Fibroblast of the aortic adventitia (primary cell): ENCODE measurements around the gene VWA8. TPM values are rescaled to one million over a fixed set of nuclear protein-coding genes. Genes with fewer than 3 reads are reported as not detected.

Experiments used
- DNase-seq: peaks from one replicate; pipeline ENCODE4 v3.0.0-alpha.2; 2010; ENCODE audit warnings: low read depth
- H3K4me3 ChIP-seq: 2 replicates; pipeline ENCODE4 v1.5.1; 2011; ENCODE audit warnings: low read depth, mild to moderate bottlenecking, control low read depth, low read length, moderate library complexity
- total RNA-seq: library from RNA; depleted of rRNA; stranded (reverse); fragments of >200 nt; gene quantifications from 2 replicates; pipeline ENCODE4 v1.2.3, GENCODE V29; 2012; ENCODE audit warnings: low replicate concordance
- TF ChIP-seq, protein P1 (sequence below): IDR thresholded peaks from 2 replicates; pipeline ENCODE4 v1.5.1; 2011; ENCODE audit warnings: mild to moderate bottlenecking, low read length, control low read depth, inconsistent platforms; ENCODE audit not compliant: insufficient read depth

VWA8 gene
- total RNA-seq, 1 donor = 27.2 TPM

- TF ChIP-seq, protein P1, sequence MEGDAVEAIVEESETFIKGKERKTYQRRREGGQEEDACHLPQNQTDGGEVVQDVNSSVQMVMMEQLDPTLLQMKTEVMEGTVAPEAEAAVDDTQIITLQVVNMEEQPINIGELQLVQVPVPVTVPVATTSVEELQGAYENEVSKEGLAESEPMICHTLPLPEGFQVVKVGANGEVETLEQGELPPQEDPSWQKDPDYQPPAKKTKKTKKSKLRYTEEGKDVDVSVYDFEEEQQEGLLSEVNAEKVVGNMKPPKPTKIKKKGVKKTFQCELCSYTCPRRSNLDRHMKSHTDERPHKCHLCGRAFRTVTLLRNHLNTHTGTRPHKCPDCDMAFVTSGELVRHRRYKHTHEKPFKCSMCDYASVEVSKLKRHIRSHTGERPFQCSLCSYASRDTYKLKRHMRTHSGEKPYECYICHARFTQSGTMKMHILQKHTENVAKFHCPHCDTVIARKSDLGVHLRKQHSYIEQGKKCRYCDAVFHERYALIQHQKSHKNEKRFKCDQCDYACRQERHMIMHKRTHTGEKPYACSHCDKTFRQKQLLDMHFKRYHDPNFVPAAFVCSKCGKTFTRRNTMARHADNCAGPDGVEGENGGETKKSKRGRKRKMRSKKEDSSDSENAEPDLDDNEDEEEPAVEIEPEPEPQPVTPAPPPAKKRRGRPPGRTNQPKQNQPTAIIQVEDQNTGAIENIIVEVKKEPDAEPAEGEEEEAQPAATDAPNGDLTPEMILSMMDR = no peak
- no peak overlapping the region for H3K4me3 ChIP-seq
- DNase-seq = no peak
These were observed 10.0 kb upstream of the VWA8 start for GRCh38 chr13:41970918-41971317.

- no peak overlapping the region for H3K4me3 ChIP-seq
- DNase-seq = no peak
- TF ChIP-seq, protein P1 = no peak
These were observed 9.1 kb upstream of the VWA8 start for GRCh38 chr13:41970022-41970421.

GRCh38 chr13:41969072-41969471, 8.2 kb upstream of the VWA8 start:
- no peak overlapping the region for H3K4me3 ChIP-seq
- DNase-seq = no peak
- TF ChIP-seq, protein P1 = no peak

GRCh38 chr13:41966671-41967070, 5.8 kb upstream of the VWA8 start:
- no peak for DNase-seq
- H3K4me3 ChIP-seq = no peak overlapping the region
- TF ChIP-seq, protein P1 = no peak

DNA sequence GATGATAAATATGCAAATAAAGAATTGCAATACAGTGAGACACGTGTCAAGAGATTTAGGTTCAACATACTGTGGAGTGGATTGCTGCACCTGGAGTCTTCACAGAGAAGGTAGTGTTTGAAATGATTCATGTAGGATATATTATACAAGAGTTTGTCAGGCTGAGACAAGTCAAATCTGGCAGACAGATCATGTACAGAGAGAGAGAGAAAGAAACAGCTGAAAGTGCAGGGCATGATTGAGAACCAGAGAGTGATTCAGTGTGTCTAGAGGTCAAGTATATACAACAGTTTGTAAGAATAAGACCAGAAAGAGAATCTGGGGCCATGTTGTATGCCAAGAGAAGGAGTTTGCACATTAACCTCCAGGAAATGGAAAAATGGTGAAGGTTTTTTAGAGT, 2.1 kb upstream of the VWA8 start:
- no peak for DNase-seq
- TF ChIP-seq, protein P1 = no peak
- H3K4me3 ChIP-seq = no peak overlapping the region

DNA sequence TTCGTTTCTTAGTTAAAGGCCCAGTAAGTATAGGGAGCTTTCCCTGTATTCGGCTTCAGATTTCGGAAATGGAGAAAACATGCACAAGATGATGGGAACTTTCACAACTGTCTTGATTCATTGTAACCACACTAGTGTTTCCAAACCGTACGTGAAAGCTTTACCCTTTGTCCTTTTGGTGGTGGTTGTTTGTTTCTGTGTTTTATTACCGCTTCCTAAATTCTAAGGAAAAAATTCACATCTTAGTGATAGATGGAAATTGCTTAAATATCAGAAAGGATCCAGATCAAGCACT, 504 bp upstream of the VWA8 start:
- peak overlapping the region; percentile 79 for H3K4me3 ChIP-seq
- TF ChIP-seq, protein P1 = no peak
- no peak for DNase-seq

DNA sequence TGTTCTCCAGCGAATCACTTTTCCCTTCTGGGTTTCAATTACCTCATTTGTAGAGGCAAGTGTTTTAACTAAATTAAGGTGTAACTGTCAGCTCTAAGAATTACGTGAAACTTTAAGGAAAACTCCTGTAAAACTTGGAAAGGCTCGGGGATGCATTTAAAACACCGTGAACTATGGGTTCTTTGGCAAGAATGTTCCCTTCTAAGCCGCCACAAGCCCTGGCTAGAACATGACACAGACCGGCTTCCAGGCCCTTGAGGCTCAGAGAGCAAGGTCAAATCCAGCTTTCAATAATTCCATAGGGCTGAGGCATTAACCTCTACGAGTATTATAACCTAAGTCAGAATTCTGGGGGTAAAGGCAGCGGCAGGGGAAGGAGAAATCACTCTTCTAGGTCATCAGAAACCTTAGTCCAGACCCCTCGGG, 685 bp downstream of the VWA8 start:
- peak overlapping the region; percentile 79 for H3K4me3 ChIP-seq
- TF ChIP-seq, protein P1 = no peak
- peak; percentile 44 for DNase-seq
